Muscle layer of colon (tissue), 2 donors: ENCODE results near the gene ELF3.

ENCODE experiments used
- H3K27ac ChIP-seq: one replicate; pipeline ENCODE4 v1.7.0; 2013; ENCODE audit warnings: low read depth, mild to moderate bottlenecking, low read length, moderate library complexity
- H3K27me3 ChIP-seq, 2 donors: one replicate each; pipeline ENCODE4 v1.7.0; 2013; ENCODE audit warnings: low read length in 2 of 2, mild to moderate bottlenecking in 2 of 2; ENCODE audit not compliant: insufficient read depth in 2 of 2, control insufficient read depth in 1 of 2
- H3K36me3 ChIP-seq: one replicate; pipeline ENCODE4 v1.7.0; 2013; ENCODE audit warnings: mild to moderate bottlenecking, low read length; ENCODE audit not compliant: insufficient read depth
- H3K4me1 ChIP-seq: one replicate; pipeline ENCODE4 v1.7.0; 2013; ENCODE audit warnings: mild to moderate bottlenecking, low read length; ENCODE audit not compliant: insufficient read depth
- H3K4me3 ChIP-seq, 2 donors: one replicate each; pipeline ENCODE4 v1.7.0; 2013; ENCODE audit warnings: low read length in 2 of 2, low read depth in 1 of 2, mild to moderate bottlenecking in 1 of 2, moderate library complexity in 1 of 2
- H3K9ac ChIP-seq: one replicate; pipeline ENCODE4 v1.7.0; 2013; ENCODE audit warnings: low read length
- H3K9me3 ChIP-seq: one replicate; pipeline ENCODE4 v1.7.0; 2013; ENCODE audit warnings: mild to moderate bottlenecking, low read length
- donor health status: abdominal sarcoma.
- donor health status: Adenocarcinoma of cecum.

ELF3 gene

GRCh38 chr1:201985355-201985754, 25.0 kb upstream of the ELF3 start:
- Histone ChIP-seq H3K9ac (no peak overlapping the region), H3K36me3 (peaks cover 14% of the 10 kb centered on the region), H3K9me3 (no peaks in the 10 kb centered on the region), H3K27me3 (no peaks in the 10 kb centered on the region), H3K4me3 (no peak overlapping the region), H3K27ac (no peak overlapping the region), H3K4me1 (peaks cover 11% of the 10 kb centered on the region)

GRCh38 chr1:201988601-201989000, 21.8 kb upstream of the ELF3 start:
- H3K4me1 ChIP-seq: peaks cover 5% of the 10 kb centered on the region
- peaks cover 32% of the 10 kb centered on the region for H3K36me3 ChIP-seq
- H3K9me3 ChIP-seq: no peaks in the 10 kb centered on the region
- no peak overlapping the region for H3K27ac ChIP-seq
- H3K9ac ChIP-seq: no peak overlapping the region
- H3K4me3 ChIP-seq: no peak overlapping the region
- no peaks in the 10 kb centered on the region for H3K27me3 ChIP-seq

- Histone ChIP-seq H3K4me1 (no peaks in the 10 kb centered on the region), H3K9me3 (no peaks in the 10 kb centered on the region), H3K27ac (no peak overlapping the region), H3K27me3 (no peaks in the 10 kb centered on the region), H3K9ac (no peak overlapping the region), H3K4me3 (no peak overlapping the region), H3K36me3 (peaks cover 38% of the 10 kb centered on the region)
Measured at GRCh38 chr1:201989354-201990128, 20.8 kb upstream of the ELF3 start.

- no peak overlapping the region for H3K27ac ChIP-seq
- H3K36me3 ChIP-seq: peaks cover 41% of the 10 kb centered on the region
- H3K9ac ChIP-seq: no peak overlapping the region
- no peak overlapping the region for H3K4me3 ChIP-seq
- no peaks in the 10 kb centered on the region for H3K4me1 ChIP-seq
- no peaks in the 10 kb centered on the region for H3K9me3 ChIP-seq
- H3K27me3 ChIP-seq: no peaks in the 10 kb centered on the region
Measured at GRCh38 chr1:201990427-201990826, 20.0 kb upstream of the ELF3 start.

GRCh38 chr1:201999625-202000238, 10.7 kb upstream of the ELF3 start:
- no peaks in the 10 kb centered on the region for H3K9me3 ChIP-seq
- peaks cover 77% of the 10 kb centered on the region for H3K36me3 ChIP-seq
- H3K27me3 ChIP-seq: no peaks in the 10 kb centered on the region
- no peak overlapping the region for H3K9ac ChIP-seq
- no peak overlapping the region for H3K4me3 ChIP-seq
- H3K27ac ChIP-seq: no peak overlapping the region
- no peaks in the 10 kb centered on the region for H3K4me1 ChIP-seq

- no peak overlapping the region for H3K4me3 ChIP-seq
- H3K9me3 ChIP-seq: no peaks in the 10 kb centered on the region
- no peaks in the 10 kb centered on the region for H3K4me1 ChIP-seq
- H3K27me3 ChIP-seq: no peaks in the 10 kb centered on the region
- no peak overlapping the region for H3K27ac ChIP-seq
- peaks cover 61% of the 10 kb centered on the region for H3K36me3 ChIP-seq
- no peak overlapping the region for H3K9ac ChIP-seq
Measured at GRCh38 chr1:202002507-202002906, 7.9 kb upstream of the ELF3 start.

GRCh38 chr1:202004711-202005110, 5.7 kb upstream of the ELF3 start:
- Histone ChIP-seq H3K4me1 (no peaks in the 10 kb centered on the region), H3K4me3 (no peak overlapping the region), H3K27ac (no peak overlapping the region), H3K36me3 (peaks cover 50% of the 10 kb centered on the region), H3K9me3 (no peaks in the 10 kb centered on the region), H3K27me3 (no peaks in the 10 kb centered on the region), H3K9ac (no peak overlapping the region)

- peaks cover 42% of the 10 kb centered on the region for H3K36me3 ChIP-seq
- H3K27ac ChIP-seq: no peak overlapping the region
- H3K9me3 ChIP-seq: no peaks in the 10 kb centered on the region
Measured at GRCh38 chr1:202005958-202006357, 4.4 kb upstream of the ELF3 start.

GRCh38 chr1:202007304-202007703, 3.1 kb upstream of the ELF3 start:
- H3K27ac ChIP-seq: no peak overlapping the region
- no peaks in the 10 kb centered on the region for H3K9me3 ChIP-seq
- H3K4me1 ChIP-seq: no peaks in the 10 kb centered on the region
- no peaks in the 10 kb centered on the region for H3K27me3 ChIP-seq
- H3K9ac ChIP-seq: no peak overlapping the region
- H3K4me3 ChIP-seq: no peak overlapping the region
- H3K36me3 ChIP-seq: peaks cover 32% of the 10 kb centered on the region

More at GRCh38 chr1:202005958-202006357, 4.4 kb upstream of the ELF3 start:
- Histone ChIP-seq H3K4me1 (no peaks in the 10 kb centered on the region), H3K9ac (no peak overlapping the region), H3K27me3 (no peaks in the 10 kb centered on the region), H3K4me3 (no peak overlapping the region)

GRCh38 chr1:202007805-202008489, 2.4 kb upstream of the ELF3 start:
- H3K27me3 ChIP-seq: no peaks in the 10 kb centered on the region
- no peaks in the 10 kb centered on the region for H3K9me3 ChIP-seq
- no peaks in the 10 kb centered on the region for H3K4me1 ChIP-seq
- no peak overlapping the region for H3K27ac ChIP-seq
- H3K9ac ChIP-seq: no peak overlapping the region
- H3K4me3 ChIP-seq: no peak overlapping the region
- H3K36me3 ChIP-seq: peaks cover 25% of the 10 kb centered on the region

GRCh38 chr1:202009326-202010179, 834 bp upstream of the ELF3 start:
- no peak overlapping the region for H3K4me3 ChIP-seq
- H3K9ac ChIP-seq: no peak overlapping the region
- H3K4me1 ChIP-seq: no peaks in the 10 kb centered on the region
- H3K27ac ChIP-seq: no peak overlapping the region
- H3K9me3 ChIP-seq: no peaks in the 10 kb centered on the region
- no peaks in the 10 kb centered on the region for H3K27me3 ChIP-seq
- peaks cover 10% of the 10 kb centered on the region for H3K36me3 ChIP-seq
